ENCODE data around the gene CYSLTR2.

GRCh38 chr13:48660361-48661076, 6.8 kb downstream of the CYSLTR2 start:
- TF ChIP-seq ZNF274 (IDR thresholded peaks at IDR 0.05; ENCODE audit: low read depth, low read length), result no peak
- no peak for TF ChIP-seq SUZ12 (IDR thresholded peaks at IDR 0.05; ENCODE audit: extremely low read depth, insufficient read depth, insufficient read length)

All from NT2/D1 (cell line).